GM12875 (cell line): Measurements from ENCODE around the gene THSD4.

Experiments
- H3K4me3 ChIP-seq: one replicate; pipeline ENCODE4 v1.5.1; 2011; ENCODE audit warnings: low read depth, low read length, control low read depth
- TF ChIP-seq, protein P1 (sequence below): IDR thresholded peaks from 2 replicates; pipeline ENCODE4 v1.5.1; 2011; ENCODE audit warnings: low read depth, mild to moderate bottlenecking, control low read depth, inconsistent platforms, low read length, moderate library complexity, borderline replicate concordance; ENCODE audit not compliant: insufficient read depth

The THSD4 gene

DNA sequence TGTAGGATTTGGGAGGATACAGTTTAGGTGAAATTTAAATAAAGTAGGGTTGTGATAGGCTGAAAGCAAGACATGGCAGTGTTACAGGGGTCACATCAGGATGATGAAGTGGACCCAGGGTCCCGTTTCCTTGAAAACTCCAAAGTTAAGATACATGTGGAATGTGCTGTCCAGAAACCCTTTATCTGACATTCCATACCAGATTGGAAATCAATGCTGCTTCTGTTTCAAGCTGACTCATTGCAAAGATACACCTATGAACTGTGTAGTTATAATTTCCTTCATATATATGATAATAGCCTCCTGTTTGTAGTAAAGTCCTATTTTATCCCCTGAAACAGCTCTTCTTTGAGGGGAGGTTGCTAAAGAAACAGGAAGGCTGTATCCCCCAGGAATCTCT, 624.1 kb downstream of the THSD4 start:
- H3K4me3 ChIP-seq: no peak overlapping the region
- TF ChIP-seq, protein P1, sequence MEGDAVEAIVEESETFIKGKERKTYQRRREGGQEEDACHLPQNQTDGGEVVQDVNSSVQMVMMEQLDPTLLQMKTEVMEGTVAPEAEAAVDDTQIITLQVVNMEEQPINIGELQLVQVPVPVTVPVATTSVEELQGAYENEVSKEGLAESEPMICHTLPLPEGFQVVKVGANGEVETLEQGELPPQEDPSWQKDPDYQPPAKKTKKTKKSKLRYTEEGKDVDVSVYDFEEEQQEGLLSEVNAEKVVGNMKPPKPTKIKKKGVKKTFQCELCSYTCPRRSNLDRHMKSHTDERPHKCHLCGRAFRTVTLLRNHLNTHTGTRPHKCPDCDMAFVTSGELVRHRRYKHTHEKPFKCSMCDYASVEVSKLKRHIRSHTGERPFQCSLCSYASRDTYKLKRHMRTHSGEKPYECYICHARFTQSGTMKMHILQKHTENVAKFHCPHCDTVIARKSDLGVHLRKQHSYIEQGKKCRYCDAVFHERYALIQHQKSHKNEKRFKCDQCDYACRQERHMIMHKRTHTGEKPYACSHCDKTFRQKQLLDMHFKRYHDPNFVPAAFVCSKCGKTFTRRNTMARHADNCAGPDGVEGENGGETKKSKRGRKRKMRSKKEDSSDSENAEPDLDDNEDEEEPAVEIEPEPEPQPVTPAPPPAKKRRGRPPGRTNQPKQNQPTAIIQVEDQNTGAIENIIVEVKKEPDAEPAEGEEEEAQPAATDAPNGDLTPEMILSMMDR: no peak

DNA sequence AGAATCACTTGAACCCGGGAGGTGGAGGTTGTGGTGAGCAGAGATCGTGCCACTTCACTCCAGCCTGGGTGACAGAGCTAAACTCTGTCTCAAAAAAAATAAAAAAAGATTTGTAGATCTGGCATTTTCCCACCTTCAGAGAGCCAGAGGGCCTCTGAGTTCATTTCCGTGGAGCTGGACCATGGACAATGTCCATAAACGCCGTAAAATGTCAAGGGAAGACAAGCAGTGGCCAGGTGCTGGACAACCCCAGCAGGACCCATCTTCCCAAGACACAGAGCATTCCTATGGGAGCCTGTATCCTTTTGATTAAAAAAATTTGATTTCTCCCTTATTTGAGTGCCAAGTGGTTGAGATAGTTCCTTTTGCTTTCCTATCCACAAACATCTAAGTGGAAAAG, 627.7 kb downstream of the THSD4 start:
- H3K4me3 ChIP-seq: no peak overlapping the region
- TF ChIP-seq, protein P1: no peak

DNA sequence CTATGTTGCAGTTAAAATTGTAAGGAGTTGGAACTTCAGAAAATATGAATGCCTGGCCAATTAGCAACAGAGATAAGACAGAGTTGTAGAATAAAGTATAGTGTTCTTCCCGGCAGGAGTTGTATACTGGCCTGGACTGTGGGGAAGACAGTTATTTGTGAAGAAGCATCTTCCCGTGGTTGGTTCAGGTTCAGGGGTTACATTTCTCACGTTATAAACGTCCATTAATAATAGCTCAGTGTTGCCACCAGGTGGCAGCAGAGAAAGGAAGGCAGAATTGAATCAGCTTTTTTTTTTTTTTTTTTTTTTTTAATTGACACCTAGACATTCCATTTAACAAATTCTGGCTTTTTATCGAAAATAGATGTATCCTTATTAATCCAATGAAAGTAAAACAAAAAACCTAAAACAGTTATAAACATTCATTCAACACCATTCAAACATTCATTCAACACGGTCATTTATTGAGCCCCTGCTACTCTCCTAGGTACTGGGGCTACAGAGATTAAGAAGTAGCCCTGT, 628.7 kb downstream of the THSD4 start:
- no peak overlapping the region for H3K4me3 ChIP-seq
- TF ChIP-seq, protein P1: peak; percentile 39; the same call in 1 of the 2 replicates

DNA sequence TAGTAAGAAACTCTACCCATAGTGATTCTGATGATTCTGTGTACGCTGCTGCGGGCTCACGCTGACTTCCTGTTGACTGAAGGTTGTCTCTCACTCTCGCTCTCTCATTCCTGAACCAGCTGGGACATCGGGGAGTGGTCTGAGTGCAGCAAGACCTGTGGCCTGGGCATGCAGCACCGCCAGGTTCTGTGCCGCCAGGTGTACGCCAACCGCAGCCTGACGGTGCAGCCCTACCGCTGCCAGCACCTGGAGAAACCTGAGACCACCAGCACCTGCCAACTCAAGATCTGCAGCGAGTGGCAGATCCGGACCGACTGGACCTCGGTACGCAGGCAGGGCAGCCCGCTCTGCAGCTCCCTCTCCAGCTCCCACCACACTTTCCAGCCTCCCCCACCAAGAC, 631.4 kb downstream of the THSD4 start:
- H3K4me3 ChIP-seq: no peak overlapping the region
- TF ChIP-seq, protein P1: no peak

DNA sequence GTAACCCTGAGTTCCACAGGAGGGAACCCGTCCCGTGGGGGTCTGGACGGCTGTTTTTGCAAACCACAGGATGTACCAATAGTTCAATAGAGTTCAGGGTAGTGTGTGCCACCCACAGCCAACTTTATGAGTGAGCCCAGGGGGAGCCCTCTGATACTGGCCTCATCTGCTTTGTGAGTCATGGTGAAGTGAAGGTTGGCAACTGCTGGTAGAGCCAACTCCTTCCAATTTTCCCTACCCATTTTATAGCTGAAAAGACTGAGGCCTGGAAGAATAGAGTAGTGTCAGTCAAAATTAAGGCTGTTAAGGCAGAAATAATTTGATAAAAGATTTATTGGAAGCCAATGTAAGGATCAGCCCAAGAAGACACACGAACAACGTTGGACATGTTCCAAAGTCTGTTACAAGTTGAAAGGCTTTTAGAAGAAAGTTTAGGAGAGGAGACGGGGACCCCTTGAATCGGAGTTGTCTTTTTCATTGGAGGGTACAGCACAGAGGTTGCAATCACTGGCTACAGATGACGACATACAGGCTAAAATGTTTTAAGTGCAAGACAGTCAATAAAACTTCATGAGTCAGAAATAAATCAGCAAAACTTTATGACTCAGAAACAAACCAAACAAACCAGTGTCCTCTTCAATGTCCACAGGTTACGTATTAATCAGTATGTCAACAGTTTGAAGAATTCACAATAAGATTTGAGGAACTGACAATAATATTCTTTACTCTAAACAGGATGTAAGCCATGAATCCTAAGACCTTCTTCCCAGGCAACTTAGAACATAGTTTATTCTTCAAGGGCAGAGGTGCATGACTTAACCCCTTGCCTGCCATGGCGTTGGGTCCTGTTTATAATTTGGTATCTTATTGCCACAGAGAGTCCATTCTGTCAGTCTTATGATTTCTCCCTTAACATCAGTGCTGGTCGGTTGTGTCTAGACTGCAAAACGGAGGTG, 632.1 kb downstream of the THSD4 start:
- TF ChIP-seq, protein P1: no peak
- no peak overlapping the region for H3K4me3 ChIP-seq

DNA sequence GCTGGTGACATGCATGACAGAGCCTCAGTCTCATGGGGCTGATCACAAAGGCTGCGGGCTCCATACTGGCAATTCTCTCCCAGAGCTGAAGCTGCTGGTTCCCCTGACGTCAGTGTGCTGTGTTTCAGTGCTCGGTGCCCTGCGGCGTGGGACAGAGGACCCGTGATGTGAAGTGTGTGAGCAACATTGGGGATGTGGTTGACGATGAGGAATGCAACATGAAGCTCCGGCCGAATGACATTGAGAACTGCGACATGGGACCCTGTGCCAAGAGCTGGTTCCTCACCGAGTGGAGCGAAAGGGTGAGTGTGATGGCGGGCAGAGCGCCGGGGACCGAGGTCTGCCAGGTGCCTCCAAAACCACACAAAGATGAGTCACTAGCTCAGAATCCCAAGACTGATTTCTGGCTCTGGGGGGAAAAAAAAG, 633.0 kb downstream of the THSD4 start:
- H3K4me3 ChIP-seq: no peak overlapping the region

More for the DNA sequence above, 633.0 kb downstream of the THSD4 start:
- TF ChIP-seq, protein P1: no peak
